ENCODE data around the gene PPWD1.

DNA sequence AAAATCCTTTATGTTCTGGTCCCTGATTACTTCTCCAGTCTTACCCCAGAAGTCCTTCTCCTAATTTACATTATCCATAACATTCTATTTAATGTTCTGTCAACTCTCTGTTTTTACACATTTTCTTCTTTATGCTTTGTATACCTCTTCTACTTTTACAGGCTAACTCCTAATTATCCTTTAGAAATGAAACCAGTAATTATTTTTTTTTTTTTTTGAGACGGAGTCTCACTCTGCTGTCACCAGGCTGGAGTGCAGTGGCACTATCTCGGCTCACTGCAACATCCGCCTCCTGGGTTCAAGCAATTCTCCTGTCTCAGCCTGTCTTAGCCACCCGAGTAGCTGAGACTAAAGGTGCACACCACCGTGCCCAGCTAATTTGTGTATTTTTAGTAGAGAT is 9.2 kb upstream of the PPWD1 start:
- TF ChIP-seq CTCF (IDR thresholded peaks at IDR 0.05; ENCODE audit: low read depth, low read length): no peak
- no peak for TF ChIP-seq MYC (IDR thresholded peaks at IDR 0.05; ENCODE audit: low read depth, low read length)

Measured in NB4 (cell line).